Activated CD8-positive, alpha-beta memory T cell treated with anti-CD3 and anti-CD28 coated beads, Interleukin-2, amount 50 U/mL, for 1 hour (primary cell): ENCODE data around the gene ADCY7.

Experiments
- DNase-seq: peaks from one replicate; pipeline ENCODE4 v3.0.0-alpha.2; 2020; ENCODE audit errors: extremely low read depth

ADCY7 gene

DNA sequence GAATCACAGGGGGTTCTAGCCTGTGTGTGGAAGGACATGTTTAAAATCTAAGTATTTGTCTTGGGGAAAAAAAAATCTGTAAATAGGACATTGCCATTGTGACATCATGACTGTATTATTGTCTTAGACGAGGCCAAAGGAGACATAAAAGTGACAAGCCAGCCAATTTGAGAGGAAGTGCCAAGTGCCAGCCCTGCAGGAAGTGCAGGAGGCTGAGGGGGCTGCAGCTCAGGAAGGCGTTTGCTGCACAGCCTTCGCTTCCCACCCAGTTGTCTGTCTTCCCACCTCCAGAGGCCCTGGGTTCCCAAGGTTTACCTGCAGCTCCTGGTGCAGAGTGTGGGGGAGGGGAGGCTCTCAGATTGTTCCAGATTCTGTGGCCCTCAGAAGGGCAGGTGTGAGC is 1.3 kb downstream of the ADCY7 start:
- no peak for DNase-seq

DNA sequence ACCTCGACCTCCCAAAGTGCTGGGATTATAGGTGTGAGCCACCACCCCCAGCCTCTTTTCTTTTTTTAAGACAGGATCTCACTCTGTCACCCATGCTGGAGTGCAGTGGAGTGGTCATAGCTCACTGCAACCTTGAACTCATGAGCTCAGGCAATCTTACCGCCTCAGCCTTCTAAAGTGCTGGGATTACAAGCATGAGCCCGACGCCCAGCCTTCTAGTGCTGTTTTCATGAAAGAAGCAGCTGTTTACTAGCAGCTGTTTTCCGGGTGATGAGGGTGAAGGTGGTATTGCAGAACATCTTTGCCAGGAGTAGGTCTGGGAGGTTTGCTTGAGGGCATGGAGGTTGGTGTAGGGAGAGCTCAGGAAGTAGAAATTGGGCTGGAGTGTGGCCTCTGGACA is 2.0 kb downstream of the ADCY7 start:
- no peak for DNase-seq

DNA sequence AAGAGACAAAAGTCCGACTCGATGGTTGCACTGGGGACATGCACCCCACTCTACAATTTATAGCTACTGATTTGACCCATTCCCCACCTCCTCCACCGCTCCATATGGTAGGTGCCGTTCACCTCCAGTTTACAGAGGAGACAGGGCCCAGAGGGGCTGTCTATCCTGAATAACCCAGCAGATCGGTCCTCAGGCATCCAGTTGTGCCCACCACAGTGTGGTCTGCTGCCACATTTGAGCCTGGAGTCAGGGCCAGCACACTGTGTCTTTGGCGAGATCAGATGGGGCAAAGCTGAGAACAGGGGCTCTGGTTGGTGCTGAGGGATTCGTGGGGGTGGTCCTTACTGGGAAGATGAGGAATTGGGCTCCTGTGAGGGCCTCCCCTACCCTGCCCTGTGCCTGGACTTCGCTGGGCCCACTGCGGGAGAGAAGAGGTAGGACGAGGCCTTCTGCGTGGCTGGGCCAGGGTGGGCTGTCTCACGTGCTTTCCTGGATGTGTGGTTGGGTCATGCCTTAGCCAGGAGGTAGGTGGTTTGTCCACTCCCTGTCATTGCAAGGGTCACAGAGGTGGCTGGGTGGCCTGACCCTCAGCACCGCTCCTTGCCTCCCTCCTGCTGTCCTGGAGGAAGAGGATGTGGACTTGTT is 2.8 kb downstream of the ADCY7 start:
- DNase-seq = no peak

DNA sequence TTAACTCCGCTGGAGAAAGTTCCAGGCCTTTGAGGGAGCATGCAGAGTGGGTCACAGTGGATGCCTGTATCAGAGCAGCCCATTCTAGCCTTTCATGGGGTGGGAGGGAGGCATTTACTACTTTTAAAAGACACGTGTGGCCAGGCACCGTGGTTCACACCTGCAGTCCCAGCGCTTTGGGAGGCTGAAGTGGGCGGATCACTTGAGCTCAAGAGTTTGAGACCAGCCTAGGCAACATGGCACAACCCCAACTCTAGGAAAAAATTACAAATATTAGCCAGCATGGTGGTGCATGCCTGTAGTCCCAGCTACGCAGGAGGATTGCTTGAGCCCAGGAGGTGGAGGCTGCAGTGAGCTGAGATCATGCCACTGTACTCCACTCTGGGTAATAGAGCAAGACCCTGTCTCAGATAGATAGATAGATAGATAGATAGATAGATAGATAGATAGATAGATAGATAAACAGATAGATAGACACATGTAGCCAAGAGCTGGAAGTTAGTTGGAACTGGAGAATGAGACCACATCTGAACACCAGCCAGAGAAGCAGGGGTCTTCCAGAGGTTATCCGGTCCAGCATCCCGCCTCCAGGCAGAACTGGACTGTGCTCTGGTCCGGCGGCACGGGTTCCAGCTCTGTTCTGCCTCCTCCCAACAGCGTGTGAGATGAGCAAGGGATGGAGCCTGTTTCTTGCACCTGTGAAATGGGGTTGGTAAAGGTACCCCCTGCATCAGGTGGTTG is 3.6 kb downstream of the ADCY7 start:
- no peak for DNase-seq

DNA sequence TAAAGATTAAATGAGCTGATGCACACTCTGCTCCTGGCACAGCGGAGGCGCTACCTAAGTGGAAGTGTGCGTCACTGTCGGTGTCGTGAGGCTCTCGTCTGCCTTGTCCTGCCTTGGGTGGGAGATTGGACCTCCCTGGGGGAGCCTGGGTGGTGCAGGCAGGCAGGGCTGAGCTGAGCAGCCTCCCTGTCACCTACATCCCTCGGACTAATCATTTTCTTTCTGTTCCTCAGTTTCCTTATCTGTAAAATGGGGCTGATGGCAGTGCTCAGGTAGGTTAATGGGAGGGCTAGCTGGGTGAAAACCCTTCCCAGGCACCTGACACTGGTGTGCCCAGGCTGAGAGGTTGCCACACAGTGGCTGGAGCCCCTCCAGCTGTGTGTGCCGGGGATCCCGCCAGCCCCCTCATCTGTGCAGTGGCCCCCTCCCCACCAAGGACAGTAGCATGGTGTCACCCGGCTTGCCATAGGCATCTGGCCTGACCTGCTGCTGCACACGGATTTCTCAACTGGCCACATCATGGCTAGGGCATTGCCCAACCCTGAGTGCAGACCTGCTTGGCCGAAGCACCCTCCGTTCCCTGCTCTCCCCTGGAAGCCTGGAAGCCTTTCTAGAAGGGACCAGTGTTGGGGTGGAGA is 4.3 kb downstream of the ADCY7 start:
- DNase-seq = no peak

DNA sequence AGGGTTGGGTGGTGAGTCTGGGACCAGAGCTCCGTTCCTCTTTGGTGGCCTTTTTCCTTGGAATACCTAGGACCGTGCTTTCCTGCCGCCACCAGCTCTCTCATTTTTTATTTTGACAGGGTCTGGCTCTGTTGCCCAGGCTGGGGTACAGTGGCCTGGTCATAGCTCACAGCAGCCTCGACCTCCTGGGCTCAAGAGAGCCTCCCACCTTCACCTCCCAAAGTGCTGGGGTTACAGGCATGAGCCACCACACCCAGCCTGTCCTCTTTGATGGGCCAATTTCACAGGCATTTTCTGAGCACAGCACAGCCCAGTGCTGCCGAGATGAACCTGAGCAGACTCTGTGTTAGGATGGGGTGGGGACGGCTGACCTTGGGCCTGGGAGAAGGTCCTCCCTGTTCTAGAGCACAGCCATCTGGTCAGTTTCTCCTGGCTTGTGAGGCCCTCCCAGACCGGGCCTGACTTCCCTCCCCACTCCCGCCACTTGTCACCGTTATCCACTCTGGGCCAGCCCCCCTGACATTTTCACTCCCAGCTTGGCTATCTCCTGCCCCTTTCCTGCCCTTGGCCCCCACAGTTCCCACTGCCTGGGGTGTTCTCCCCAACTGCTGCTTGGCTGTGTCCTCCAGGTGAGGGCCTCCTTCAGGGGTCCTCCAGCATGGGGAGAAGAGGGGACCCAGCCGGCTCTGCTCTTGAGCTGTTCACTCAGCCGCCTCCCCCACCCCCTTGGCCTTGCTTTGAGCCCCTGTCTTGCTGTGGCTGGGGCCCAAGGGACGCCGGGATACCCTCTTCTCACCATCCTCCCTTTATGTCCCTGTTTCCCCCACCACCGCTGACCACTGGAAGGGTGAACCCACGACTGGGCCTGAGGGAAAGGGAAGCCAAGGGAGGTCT is 5.0 kb downstream of the ADCY7 start:
- no peak for DNase-seq

DNA sequence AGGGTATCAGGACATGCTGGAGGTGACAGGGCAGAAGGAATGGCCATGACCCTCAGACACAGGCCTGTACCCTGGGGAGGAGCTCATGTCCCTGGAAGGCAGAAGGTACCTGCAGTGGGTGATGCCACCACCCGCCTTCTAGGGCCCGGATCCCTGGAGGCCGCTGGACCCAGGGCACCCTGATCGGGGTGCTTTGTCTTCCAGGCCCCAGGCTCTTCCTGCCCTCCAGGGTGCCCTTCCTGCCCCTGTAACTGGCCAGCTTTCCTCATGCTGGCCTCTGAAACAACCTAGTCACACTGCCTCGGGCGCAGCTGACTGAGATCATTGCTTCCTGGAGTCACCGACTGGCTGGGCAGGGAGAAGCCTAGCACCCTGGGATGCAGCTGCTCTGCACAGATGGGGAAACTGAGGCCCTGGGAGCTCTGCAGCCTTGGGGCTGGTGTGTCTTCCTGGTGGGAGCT is 5.8 kb downstream of the ADCY7 start:
- no peak for DNase-seq

DNA sequence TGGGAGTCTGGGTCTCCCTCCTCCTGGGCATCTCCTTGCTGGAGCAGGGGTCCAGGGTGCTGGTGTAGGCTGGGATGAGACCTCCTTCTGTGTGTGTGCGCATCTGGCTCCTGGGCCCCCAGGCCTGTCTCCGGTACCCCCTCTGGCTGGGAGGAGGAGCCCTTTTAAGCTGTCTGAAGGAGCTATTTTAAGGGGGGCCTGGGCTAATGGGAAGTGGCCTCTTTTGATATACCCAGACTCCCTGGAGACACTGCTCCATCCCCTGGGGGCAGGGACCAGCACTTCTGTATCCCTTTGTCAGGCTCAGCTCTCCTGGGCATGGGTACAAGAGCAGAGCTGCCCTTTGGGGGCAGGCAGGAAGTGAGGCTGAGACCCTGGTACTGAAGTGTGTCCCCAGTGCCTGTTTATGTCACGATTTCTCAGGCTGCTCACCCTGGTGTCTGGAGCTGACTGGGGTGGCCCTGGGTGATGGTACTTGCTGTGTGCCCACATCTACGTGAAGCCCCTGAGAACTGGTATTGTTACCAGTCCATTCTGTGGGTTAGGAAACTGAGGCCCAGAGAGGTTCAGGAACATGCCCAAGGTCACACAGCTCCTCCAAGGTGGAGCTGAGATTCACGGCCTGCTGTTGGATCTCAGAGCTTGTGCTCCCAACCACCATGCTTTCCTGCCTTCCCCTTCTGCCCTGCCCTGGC is 6.5 kb downstream of the ADCY7 start:
- no peak for DNase-seq

DNA sequence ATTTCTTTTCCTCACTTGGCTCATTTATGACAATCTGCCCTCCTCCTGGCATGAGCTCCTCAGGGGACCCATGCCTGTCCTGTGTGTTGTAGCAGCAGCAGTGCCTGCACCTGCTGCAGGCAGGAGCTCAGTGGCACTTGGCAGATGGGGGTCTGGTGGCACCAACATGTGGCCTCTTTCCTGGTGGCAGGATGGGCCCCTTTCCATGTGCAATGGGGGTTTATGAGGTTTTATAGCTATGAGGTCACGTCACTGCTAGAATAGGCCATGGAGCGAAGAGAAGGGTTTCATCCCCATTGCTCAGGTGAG is 7.0 kb downstream of the ADCY7 start:
- no peak for DNase-seq

DNA sequence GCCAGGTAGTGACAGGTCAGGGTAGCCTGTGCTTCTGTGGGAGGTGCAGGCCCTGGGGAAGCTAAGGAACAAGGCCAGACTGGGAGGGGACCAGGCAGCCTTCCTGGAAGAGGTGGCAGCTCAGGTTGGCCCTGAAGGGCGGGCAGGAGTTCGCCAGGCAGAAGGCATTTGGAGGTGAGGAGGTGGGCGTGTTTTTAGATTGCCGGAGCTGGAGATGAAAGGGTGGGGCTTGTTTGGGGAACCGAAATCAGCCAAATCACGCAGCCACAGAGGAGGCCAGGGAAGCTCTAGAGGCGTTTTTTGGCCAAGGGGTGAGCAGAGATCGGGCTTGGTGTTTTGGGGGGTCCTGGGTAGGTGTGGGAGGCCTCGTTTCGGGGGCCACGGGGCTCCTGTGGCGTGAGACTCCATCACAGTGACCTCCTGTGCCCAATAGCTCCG is 7.6 kb downstream of the ADCY7 start:
- no peak for DNase-seq

DNA sequence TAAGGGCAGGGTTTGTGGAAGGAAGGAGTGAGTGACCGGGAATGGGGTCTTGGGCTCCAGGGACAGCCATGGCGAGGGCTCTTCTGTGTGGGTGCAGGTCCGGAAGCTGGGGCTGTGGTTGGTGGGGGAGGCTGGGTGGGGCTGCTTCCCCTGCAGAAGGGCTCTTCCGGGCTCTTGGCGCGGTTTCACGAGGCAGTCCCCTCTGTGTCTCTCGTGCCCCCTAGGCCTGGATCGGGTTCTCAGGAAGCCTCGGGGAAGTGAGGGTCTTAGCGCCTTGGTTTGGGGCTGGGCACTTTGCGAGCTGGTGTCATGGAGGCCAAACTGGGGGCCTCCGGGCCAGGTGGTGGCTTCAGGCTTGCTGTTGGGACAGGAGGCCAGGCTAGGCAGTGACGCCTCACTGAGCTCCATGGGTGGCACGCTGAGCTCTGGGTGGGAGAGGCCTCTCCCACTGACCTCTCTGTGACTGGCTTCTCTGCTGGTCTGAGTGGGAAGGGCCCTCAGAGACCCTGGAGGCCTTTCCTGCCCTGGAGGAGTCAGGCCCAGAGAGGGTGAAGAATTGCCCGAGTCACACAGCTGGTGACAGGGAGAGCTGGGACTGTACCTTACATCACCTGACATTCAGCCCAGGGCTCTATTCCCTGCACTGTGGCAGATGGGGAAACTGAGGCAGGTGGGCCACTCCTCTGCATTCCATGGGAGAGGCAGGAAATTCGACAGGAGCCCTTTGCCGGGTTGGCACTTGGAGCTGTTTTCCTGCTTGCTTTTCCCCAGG is 8.2 kb downstream of the ADCY7 start:
- no peak for DNase-seq

DNA sequence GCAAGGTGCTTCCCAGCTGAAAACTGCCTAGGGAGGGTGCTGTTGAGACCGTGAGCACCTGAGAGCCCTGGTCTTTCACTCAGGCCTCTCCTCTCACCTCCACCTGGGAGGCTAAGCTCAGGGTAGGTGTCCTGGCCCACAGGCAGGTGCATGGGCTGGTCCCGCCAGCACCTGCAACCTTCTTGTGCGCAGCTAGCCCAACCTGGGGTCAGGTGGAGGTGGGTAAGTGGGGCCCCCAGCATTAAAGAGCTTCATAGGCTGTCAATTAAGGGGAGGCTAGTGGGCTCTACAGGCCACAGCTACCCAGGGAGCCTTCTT is 8.7 kb downstream of the ADCY7 start:
- no peak for DNase-seq

DNA sequence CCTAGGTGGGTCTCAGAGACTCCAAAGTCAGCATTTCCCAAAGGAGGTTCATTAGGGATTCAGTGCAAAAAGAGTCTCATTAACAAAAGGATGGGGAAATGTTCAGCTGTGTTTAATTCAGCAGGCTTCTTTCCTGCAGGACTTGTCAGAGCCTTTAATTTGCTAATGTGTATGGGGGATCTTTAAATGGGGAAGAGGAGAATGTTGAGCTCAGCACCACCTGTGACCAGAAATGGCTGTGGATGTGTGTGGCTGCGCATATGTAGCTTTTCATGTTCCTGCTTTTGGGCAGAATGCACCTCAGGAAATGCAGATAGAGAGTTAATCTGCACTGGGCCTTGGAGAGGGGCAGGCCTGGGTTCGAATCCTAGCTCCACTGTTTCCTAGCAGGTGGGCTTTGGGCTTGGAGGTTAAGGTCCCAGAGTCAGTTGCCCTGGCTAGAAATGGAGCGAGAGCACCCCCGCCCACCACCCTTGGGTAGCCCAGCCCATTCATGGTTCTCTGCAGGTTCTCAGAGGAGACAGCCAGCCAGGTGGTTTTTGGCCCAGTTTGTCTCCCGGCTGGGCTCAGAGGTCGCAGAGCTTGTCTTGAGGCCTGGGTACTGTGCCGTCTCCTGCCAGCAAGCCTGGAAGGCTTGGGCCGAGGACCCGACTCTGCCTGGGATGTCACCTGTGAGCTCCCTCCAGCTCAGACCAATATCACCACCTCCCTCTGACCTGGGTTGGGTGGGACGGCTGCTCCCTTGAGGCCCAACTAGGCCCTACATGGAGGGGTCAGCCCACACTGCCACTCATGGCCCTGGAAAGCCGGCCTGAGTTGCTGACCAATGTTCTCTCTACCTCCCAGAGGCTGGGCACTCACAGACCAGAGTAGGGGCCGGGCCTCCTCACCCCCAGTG is 9.3 kb downstream of the ADCY7 start:
- DNase-seq = no peak

DNA sequence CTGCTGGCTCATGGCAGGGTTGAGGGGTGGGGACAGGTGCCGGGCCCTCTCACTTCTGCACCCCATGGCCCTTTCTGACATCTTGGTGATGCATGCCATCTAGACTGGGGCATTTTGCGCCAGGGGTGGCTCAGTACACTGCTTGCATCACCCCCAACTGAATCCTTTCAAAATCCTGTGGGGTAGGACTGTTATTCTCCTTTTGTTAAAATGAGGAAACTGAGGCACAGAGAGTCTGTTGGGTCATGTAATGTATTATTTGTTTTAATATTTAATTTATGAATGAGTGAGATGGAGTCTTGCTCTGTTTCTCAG is 9.9 kb downstream of the ADCY7 start:
- DNase-seq = no peak

DNA sequence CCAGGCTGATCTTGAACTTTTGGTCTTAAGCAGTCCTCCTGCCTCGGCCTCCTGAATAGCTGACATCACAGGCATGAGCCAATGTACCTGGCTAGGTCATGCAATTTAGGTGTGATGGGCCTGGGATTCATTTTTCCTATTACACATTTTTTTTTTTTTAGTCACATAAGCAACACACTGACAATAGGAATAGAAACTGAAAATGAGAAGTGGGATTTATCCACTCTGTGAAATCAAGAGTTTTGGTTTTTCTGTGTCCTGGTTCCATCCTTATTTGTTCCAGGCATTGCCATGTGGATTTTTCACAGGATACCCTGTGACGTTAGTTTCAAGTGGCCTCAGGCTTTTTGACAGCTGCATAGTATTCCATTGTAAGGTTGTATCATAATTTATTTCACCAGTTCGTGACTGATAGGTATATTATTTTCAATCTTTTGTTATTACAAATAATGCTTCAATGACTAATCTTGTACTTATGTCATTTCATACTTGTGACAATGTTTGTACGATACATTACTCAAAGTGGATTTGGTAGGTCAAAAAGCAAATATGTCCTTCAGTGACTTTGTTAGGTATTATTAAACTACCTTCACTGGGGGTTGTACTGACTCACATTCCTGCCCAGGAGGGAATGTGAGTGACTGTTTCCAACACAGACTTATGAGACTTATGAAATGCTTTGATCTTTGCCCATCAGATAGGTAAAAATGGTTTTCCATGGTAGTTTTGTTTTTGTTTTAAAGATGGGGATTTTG is 10.6 kb downstream of the ADCY7 start:
- DNase-seq = no peak

DNA sequence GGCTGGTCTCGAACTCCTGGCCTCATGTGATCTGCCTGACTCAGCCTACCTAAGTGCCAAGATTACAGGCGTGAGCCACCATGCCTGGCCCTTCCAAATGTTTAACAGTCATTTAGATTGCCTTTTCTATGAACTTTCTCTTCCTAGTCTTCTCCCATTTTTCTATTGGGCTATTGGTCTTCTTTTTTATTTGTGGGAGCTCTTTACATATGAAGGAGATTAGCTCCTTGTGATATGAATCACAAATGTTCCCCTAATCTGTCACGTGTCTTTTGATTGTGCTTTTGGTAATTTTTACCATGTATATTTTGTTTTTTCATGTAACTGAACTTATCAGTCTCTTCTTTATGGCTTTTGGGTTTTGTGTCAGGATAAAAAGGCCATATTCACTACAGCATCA is 11.9 kb downstream of the ADCY7 start:
- DNase-seq = no peak

DNA sequence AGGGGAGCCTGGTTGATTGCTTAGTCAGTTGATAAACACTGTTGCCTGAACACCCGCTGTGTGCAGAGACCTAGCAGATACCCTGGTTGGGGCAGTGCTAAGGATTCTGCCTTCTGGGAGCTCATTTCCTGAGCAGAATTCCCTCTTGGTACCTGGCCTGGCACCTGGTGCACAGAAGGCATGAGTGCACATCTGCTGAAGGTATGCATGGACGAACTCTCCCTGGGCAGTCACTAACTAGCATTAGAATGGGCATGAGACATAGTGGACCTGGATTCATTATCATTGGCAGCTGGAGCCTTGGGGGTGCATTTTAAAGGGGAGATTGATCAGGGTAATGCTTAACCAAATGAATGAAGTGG is 13.1 kb downstream of the ADCY7 start:
- no peak for DNase-seq

DNA sequence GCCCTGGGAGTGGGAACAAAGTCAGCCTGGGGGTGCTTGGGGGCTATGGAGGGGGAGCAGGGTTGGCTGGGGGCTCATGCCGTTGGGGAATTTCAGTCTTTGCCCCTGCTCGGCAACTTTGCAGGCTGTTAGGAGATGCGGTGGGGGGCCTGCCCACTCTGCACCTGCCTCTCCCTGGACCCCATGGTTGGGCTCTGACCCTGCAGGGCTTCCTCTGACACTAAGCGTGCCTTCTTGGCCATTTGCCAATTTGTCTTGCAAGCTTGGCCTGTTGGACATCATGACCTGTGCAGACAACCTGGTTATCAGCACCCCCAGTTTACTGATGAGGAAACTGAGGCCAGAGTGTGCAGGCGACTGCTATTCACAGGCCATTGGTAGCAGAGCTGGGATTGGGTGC is 14.6 kb downstream of the ADCY7 start:
- DNase-seq = no peak

DNA sequence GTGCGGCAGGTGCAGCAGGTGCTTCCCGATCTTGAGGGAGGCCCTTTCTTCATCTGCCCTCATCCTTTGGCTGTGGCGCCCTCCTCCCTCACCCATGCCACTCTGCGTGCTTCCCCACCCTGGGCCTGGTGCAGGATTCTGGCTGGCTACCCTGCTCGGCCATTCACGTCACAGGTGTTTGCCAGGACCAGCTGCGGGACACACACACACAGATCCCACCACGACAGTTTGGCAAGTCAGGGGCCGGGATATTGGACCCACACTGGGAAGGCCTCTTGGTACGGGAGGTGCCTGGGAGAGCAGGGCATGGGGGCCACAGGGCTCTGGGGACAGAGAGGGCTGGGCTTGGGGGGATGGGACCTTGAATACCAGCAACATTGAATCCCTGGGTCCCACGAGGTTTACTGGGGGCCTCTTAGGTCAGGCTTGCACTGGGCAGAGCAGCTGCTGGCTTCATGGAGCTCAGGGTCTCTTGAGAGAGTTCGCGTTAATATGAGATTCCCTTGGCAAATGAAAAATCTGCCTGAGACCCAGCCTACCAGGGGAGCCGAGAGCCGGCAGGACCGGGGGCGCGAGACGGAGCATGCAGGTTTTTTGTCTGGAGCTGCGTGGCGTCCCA is 15.1 kb downstream of the ADCY7 start:
- DNase-seq = no peak
